CD4-positive, alpha-beta T cell treated with Interleukin-12 subunit alpha and Interleukin-12 subunit beta, for 1 hour (primary cell): Measurements from ENCODE around the gene EVPLL.
"Not testable (repeated sequence)": the region's sequence is repeated elsewhere in the genome, so short reads cannot be mapped to it uniquely, and the experiment has no call there.

ENCODE experiments used
- DNase-seq: peaks from one replicate; pipeline ENCODE4 v3.0.0-alpha.2; 2020

EVPLL gene

DNA sequence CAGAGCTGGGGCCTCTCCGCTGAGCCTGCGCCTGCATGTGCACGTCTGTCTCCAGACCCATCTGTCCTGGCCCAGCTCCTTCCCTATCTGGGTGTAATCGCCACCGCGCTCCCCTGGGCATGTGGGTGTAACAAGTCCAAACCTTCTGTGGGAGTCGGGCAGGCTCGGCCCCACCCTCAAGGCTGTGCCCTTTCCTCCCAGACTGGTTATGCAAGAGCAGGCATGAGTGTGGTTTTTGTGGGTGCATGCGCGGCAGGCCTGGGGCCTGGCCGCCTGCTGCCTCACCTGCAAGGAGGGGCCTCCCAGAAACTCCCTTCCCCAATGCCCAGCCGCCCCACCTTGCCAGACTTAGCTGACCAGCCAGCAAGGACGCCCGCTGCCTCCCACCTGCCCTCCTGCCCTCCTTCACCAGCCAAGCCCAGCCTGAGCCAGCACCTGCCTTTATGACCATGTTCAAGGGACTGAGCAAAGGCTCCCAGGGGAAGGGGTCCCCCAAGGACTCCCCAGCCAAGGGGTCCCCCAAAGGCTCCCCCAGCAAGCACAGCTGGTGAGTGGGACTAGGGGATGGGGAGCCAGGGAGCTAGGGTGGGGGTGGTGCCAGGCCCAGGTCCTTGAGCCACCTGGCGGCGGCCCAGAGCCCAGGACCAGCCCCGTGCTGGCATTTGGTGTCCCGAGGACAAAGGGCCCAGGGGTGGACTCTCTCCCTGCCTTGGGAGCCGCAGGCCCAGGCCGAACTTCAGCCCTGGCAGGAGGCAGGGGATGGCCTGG is at the start of gene EVPLL:
Gene EVPLL (plus strand): TSS at position 342 of the 768 bp plus-strand sequence. CDS start 3,160 bp downstream, outside the sequence.
- no peak for DNase-seq

DNA sequence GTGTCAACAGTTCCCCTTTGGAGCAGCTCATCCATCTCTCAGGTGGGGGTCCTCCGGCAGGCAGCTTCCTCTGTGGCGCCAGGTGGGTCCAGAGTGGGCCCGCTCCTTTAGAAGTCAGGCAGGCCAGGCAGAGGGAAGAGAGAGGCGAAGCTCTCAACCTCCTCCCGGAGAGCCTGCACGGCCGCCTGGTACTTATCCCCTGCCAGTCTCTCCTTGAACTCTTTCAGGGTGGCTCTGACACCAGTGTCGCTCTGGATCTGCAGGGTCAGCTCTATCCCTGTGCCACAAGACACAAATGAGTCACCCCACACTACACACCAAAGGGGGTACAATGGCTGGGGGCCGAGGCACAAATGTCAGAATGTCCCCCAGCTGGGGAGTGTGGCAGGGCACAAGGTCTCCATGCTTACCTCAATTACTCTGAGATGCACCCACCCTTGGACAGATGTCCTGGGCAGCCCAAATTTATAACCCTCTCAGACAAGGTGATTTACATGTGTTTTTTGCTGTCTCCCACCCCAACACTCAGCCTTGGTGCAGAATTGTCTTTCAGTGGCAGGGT is 48.9 kb upstream of the EVPLL start:
- DNase-seq, result no peak

DNA sequence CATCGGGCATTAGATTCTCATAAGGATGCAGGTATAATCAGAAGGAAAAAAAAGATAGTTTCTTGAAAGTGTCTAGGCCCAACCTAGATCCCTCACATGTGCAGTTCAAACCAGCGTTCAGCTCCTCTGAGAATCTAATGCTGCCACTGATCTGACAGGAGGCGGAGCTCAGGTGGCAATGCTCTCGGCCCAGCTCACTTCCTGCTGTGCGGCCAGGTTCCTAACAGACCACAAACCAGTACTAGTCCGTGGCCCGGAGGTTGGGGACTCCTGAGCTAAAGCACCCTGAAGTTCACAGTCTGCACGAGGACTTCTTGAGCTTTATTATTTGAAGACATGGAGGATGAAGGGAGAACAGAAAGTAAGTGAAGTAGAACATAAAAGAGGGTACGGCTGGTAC is 45.7 kb upstream of the EVPLL start:
- DNase-seq, result peak; percentile 33

DNA sequence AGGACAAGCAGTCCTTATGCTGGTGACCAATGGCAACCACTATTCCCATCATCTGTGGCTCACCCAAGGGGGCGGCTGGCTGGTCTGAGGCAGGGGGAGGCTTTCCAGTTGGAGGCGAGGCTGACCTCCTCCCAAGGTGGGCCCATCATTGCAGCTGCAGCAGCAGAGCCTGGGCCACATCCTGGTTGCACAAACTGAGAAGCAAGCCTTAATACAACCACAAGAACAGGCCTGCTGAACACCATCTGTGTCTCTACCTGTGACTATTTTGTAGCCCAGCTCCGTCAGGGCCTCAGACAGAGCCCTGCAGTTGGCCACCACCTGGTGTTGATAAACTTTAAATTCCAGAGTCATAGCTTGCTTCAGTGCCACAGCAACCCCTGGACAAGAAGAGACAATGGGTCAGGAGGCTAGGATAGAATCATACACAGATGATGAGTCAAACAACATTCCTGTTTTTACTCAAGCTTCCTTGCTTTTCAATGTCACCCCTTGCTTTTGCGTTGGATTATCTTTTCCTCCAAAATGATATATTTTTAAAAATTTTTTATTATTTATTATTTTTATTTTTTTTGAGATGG is 44.6 kb upstream of the EVPLL start:
- DNase-seq, result no peak

DNA sequence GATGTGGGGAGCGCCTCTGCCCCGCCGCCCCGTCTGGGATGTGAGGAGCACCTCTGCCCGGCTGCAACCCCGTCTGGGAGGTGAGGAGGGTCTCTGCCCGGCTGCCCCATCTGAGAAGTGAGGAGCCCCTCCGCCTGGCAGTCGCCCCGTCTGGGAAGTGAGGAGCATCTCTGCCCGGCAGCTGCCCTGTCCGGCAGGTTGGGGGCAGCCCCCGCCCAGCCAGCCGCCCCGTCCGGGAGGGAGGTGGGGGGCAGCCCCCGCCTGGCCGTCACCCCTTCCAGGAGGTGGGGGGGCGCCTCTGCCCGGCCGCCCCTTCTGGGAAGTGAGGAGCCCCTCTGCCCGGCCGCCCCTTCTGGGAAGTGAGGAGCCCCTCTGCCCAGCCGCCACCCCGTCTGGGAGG is 39.4 kb upstream of the EVPLL start:
- DNase-seq, result not testable (repeated sequence)

DNA sequence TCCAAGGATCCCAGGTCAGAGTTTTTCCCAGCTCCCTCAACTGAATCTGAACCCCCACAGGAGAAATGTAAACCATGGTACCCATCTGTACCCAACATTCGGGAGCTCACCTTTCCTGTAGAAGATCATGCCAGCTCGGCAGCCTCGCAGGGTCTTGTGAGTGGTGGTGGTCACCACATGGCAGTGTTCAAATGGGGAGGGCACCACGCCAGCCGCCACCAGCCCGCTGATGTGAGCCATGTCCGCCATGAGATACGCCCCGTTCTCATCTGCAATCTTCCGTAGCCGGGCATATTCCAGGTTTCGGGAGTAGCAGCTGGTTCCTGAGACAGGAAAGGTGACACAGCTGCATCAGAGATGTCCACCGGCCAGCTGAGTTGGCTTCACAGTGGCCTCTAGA is 37.6 kb upstream of the EVPLL start:
- no peak for DNase-seq

DNA sequence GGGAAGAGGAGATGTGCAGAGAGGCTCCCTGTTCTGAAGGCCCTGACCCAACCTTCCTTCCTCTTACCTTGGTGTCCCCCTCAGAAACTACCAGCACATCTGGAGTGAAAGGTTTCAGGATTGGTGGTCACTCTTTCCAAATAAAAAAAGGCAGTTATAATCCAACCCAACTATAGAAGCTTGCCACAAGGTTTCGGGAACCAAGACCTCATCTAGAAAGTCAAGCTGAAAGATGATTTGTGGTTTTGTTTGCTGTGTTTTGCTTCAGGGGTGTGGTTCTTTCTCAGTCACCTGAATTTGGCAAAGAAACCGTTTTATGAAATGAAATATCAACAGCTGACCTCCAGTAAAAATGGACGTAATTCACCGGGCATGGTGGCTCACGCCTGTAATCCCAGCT is 33.6 kb upstream of the EVPLL start:
- DNase-seq, result no peak

DNA sequence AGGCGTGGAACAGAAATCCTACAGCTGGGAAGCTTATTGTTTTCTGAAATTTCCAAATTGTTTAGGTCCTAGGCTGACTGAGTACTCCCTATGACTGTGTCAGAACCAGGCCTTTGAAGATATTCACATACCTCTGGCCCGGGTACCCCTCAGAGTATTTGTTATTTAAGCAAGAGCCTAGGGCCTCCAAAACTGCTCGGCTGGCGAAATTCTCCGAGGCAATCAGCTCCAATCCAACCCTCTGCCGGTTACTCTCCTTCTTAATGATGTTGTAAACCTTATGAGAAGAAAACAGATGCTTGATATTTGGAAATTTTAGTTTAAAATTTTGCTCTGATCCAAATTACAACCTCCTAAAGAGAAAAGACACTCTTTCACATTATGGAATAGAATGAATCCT is 24.0 kb upstream of the EVPLL start:
- no peak for DNase-seq

DNA sequence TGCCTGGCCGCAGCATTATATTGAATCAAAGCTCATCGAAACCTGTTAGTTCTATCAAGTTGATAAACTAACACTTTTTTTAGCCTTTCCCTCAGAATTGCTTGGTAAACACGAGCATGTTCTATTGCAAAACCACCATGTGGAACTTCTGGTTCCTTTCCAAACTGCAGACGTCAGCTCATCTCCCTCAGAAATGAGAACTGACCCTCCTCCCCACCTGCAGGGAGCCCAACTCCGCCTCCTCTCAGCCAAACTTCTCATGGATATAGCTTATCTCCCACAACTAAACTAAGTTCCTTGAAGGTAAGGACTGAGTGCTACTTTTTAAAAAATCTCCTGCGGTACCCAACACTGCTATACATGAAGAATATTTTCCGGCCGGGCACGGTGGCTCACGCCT is 21.0 kb upstream of the EVPLL start:
- DNase-seq, result no peak

DNA sequence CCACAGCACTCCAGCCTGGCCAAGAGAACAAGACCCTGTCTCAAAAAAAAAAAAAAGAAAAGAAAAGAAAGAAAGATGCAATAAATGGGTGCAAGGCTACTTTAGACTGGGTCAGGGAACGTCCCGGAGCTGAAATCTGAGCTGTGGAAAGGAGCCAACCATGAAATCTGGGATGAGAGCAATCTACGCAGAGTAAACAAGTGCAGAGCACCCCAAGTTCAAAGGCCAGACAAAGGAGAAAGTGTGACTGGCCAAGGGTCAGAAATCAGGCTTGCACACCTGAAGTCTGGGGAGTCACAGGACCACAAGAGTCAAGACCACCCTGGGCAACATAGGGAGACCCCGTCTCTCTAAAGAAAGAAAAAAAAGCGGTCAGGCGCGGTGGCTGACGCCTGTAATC is 17.1 kb upstream of the EVPLL start:
- DNase-seq, result no peak

DNA sequence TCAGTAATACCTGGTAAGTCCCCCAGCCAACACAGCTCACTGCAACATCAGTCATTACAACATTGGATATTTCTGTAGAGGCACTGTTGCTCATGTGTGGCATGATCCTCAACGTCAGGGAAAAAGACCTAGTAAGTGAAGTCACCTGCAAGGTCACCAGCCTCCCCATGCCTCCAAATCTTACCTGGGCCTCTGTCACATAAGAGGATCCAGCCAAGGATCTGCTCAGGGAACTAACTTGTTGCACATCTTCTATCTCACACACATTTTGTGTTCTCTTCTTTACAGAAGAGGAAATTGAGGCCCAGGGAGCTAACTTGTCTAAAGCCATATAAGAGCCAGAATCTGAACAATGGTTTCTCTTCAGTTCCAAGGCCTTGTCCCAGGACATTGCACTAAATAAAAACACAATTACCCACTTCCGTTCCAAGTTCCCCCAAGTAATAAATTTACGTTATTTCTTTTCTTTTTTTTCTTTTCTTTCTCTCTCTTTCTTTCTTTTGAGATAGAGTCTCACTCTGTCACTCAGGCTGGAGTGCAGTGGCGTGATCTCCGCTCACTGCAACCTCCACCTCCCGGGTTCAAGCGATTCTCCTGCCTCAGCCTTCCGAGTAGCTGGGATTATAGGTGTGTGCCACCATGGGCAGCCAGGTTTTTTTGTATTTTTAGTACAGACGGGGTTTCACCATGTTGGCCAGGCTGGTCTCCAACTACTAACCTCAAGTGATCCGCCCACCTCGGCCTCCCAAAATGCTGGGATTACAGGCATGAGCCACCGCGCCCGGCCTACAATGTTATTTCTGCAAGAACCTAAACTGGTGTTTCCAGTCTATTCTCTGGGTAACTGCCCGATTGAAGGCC is 15.5 kb upstream of the EVPLL start:
- no peak for DNase-seq

DNA sequence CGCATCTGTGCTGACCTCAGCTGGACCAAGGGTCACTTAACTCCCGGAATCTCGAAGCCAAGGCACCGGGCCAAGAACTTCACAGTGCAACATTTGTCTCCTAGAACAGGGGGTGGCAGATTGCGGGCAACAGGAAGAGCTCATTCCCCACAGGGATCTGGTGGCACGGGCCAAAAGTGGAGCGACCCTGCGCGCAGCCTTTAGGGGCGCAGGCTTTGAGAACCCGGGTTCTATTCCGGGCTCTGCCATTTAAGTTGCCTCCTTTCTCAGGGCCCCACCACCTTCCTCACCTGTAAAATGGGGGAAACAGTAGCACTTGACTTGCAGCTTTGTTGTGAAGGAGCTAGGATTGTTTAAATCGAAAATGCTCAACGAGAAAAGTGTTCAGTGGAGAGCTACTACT is 14.9 kb upstream of the EVPLL start:
- DNase-seq, result no peak

DNA sequence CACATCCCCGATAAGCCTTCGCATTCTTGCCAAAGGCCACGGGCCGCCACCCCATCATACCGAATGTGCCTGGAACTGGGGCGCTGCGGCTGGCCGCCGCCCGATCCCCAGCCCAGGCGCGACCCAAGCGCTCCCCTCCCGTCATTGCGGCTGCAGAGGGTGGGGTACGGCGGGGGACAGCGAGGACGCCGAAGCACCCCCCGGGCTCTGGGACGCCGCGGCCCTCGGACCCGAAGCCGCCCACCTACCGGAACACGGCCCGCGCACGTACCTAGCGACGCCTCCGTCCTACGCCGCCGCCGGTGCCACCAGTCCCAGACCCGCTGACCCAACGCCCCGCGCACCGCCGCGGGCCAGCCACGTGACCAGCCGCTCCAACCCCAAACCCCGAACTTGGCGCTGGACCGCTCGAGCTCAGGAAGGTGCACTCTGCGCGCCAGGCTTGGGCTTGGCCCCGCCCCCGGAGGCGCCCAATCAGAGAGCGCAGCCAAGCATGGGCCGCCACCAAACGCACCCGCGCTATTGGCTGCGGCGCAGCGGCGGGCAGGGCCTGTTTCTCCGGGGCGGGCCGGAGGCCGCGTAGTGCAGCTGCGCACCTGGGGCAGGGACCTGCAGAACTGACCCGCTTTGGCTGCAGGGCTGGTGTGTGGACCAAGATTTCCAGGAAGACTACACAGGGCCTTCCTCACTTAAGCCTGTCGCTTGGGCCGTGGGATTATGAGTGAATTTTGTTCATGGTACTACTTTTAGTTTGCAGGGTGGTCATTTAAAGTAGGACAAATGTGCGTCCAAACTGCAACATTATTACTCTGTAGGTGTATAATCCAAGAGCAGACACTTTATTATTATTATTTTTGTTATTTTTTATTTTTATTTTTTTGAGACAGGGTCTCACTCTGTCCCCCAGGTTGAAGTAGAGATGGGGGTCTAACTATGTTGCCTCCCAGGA is 14.2 kb upstream of the EVPLL start, which contains the start of gene SHMT1:
Gene SHMT1 (minus strand): TSS at position 450 of the 949 bp plus-strand sequence. CDS start 7,569 bp downstream, outside the sequence.
- DNase-seq, result peak; percentile 91

DNA sequence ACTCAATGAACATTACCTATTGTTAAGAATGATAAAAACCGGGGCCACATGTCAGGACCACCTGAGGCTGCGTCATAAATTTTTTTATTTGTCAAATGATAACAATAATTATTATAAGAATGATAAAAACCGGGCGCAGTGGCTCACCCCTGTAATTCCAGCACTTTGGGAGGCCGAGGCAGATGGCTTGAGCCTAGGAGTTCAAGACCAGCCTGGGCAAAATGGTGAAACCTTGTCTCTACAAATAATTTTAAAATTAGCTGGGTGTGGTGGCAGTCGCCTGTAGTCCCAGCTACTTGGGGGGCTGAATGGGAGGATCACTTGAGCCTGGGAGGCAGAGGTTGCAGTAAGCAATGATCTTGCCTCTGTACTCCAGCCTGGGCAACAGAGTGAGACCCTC is 13.4 kb upstream of the EVPLL start:
- DNase-seq, result no peak

DNA sequence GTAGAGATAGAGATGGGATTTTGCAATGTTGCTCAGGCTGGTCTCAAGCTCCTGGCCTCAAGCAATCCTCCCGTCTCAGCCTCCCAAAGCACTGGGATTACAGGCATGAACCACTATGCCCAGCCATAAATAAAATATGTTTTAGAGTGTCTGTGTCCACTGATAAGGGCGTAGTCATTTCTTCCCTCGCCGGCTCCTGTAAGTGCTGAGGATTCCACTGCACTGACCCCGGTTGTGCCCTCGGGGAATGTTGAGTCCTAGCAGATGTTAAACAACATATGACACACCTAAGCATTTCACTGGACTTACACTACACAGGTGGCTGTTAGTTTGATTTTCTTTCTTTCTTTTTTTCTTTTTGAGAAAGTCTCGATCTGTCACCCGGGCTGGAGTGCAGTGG is 8.6 kb upstream of the EVPLL start:
- no peak for DNase-seq

DNA sequence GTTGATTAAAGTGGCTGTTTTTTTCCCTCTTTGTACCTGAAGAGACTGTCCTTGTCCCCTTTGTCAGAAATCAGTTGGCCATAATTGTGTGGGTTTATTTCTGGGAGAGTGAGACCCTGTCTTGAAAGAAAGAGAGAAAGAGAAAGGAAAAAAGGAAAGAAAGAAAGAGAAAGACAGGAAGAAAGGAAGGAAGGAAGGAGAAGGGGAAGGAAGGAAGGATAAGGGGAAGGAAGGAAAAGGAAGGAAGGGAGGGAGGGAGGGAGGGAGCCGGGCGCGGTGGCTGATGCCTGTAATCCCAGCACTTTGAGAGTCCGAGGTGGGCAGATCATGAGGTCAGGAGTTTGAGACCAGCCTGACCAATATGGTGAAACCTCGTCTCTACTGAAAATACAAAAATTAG is 6.8 kb upstream of the EVPLL start:
- DNase-seq, result no peak

DNA sequence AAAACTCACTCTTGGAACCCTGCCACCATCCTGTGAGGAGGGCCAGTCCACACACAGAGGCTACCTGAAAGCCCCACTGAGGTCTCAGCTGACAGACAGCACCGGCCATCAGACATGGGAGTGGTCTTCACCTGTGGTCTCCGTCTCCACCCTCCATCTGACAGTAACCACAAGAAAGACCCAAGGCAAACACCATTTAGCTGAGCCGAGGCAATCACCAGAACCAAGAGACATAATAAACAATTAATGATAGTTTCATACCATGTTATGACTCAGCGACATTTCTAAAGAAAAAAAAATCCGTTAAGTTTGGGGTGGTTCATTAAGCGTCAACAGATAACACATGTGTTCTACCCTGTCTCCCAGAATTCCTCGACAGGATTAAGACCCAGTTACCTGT is 6.1 kb upstream of the EVPLL start:
- DNase-seq, result no peak

DNA sequence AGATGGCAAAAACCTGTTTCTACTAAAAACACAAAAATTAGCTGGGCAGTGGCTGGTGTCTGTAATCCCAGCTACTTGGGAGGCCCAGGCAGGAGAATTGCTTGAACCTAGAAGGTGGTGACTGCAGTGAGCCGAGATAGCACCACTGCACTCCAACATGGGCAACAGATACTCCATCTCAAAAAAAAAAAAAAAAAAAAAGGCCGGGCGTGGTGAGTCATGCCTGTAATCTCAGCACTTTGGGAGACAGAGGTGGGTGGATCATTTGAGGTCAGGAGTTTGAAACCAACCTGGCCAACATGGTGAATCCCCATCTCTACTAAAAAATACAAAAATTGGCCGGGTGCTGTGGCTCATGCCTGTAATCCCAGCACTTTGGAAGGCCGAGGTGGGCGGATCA is 4.4 kb upstream of the EVPLL start:
- not testable (repeated sequence) for DNase-seq

DNA sequence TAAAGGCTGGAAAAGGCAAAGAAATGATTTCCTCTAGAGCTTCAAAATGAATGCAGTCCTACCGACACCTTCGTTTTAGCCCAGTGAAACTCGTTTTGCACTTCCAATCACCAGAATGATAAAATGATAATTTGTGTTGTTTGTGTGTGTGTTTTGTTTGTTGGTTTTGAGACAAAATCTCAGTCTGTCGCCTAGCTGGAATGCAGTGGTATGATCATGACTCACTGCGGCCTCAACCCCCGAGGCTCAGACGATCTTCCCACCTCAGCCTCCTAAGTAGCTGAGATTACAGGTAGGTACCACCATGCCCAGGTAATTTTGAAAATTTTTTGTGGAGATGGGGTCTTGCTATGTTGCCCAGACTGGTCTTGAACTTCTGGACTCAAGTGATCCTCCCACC is 3.4 kb upstream of the EVPLL start:
- no peak for DNase-seq

DNA sequence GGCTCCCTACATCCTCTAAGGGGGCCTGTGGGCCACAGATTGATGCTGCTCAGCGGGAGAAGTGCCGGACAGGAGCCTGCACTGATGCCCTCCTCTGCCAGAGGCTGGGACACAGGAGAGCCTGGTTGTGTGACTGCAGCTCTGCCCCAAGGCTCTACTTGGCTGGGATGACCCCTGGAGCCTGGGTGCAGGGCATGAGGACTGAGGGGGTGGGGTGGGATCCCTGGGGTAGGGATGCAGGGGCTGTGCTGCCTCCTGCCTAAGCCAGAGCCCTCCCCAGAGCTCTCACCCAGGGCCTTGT is 577 bp downstream of the EVPLL start:
- no peak for DNase-seq

DNA sequence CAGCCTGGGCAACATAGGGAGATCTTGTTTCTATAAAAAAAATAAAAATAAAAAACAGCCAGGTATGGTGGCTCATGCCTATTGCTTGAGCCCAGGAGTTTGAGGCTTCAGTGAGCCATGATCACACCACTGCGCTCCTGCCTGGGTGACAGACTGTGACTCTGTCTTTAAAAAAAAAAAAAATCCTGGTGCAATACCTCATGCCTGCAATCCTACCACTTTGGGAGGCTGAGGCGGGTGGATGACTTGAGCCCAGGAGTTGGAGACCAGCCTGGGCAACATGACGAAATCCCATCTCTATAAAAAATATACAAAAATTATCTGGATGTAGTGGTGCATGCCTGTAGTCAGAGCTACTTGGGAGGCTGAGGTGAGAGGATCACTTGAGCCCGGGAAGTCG is 1.0 kb downstream of the EVPLL start:
- DNase-seq, result not testable (repeated sequence)
